ENCODE results near the gene HCN1.
A peak's percentile ranks its signal among the peaks of the same experiment; 100 is the strongest.

HCN1 gene

GRCh38 chr5:45696206-45696836, at the start of gene HCN1:
Gene HCN1 (minus strand): TSS chr5:45696380.
- peak; percentile 35 for ATAC-seq (ENCODE audit: low read depth)
- H3K9me3 Mint-ChIP-seq, result peaks cover 5% of the 10 kb centered on the region
- no peak for DNase-seq (ENCODE audit: low spot score in 2 of 2)
- H3K36me3 Mint-ChIP-seq, result no peaks in the 10 kb centered on the region
- H3K27ac Mint-ChIP-seq, result no peak within 1 kb of the TSS
- no peak within 1 kb of the TSS for H3K4me3 Mint-ChIP-seq
- peaks cover 13% of the 10 kb centered on the region for H3K27me3 Mint-ChIP-seq
- peaks cover 3% of the 10 kb centered on the region for H3K4me1 Mint-ChIP-seq

- H3K4me3 Mint-ChIP-seq, result no peak overlapping the region
- DNase-seq (ENCODE audit: low spot score in 2 of 2), result no peak
- H3K4me1 Mint-ChIP-seq, result no peaks in the 10 kb centered on the region
- ATAC-seq (ENCODE audit: low read depth), result no peak
- H3K9me3 Mint-ChIP-seq, result peaks cover 5% of the 10 kb centered on the region
- no peaks in the 10 kb centered on the region for H3K36me3 Mint-ChIP-seq
- no peak overlapping the region for H3K27ac Mint-ChIP-seq
- H3K27me3 Mint-ChIP-seq, result no peaks in the 10 kb centered on the region
Measured at GRCh38 chr5:45741110-45741509, 44.9 kb upstream of the HCN1 start.

GRCh38 chr5:45737153-45737552, 41.0 kb upstream of the HCN1 start:
- no peak for ATAC-seq (ENCODE audit: low read depth)
- Mint-ChIP-seq H3K9me3 (peaks cover 4% of the 10 kb centered on the region), H3K27ac (no peak overlapping the region), H3K36me3 (no peaks in the 10 kb centered on the region), H3K27me3 (no peaks in the 10 kb centered on the region), H3K4me1 (no peaks in the 10 kb centered on the region), H3K4me3 (no peak overlapping the region)
- no peak for DNase-seq (ENCODE audit: low spot score in 2 of 2)

- no peak overlapping the region for H3K4me3 Mint-ChIP-seq
- H3K36me3 Mint-ChIP-seq, result no peaks in the 10 kb centered on the region
- ATAC-seq (ENCODE audit: low read depth), result no peak
- H3K27me3 Mint-ChIP-seq, result peaks cover 1% of the 10 kb centered on the region
- H3K9me3 Mint-ChIP-seq, result peaks cover 4% of the 10 kb centered on the region
- no peaks in the 10 kb centered on the region for H3K4me1 Mint-ChIP-seq
- no peak for DNase-seq (ENCODE audit: low spot score in 2 of 2)
- no peak overlapping the region for H3K27ac Mint-ChIP-seq
Measured at GRCh38 chr5:45725537-45725936, 29.4 kb upstream of the HCN1 start.

- H3K36me3 Mint-ChIP-seq, result no peaks in the 10 kb centered on the region
- H3K27me3 Mint-ChIP-seq, result peaks cover 13% of the 10 kb centered on the region
- peaks cover 5% of the 10 kb centered on the region for H3K9me3 Mint-ChIP-seq
- no peak for ATAC-seq (ENCODE audit: low read depth)
- H3K4me1 Mint-ChIP-seq, result peaks cover 3% of the 10 kb centered on the region
- H3K4me3 Mint-ChIP-seq, result no peak overlapping the region
- no peak for DNase-seq (ENCODE audit: low spot score in 2 of 2)
- no peak overlapping the region for H3K27ac Mint-ChIP-seq
Measured at GRCh38 chr5:45697201-45697600, 1.0 kb upstream of the HCN1 start.

- ATAC-seq (ENCODE audit: low read depth) (no peak), DNase-seq (ENCODE audit: low spot score in 2 of 2) (no peak)
- peaks cover 13% of the 10 kb centered on the region for H3K27me3 Mint-ChIP-seq
- H3K36me3 Mint-ChIP-seq, result no peaks in the 10 kb centered on the region
- no peak overlapping the region for H3K27ac Mint-ChIP-seq
- peaks cover 5% of the 10 kb centered on the region for H3K9me3 Mint-ChIP-seq
- H3K4me3 Mint-ChIP-seq, result no peak overlapping the region
- H3K4me1 Mint-ChIP-seq, result peaks cover 3% of the 10 kb centered on the region
Measured at GRCh38 chr5:45695804-45696156, 400 bp downstream of the HCN1 start.

- H3K4me1 Mint-ChIP-seq, result peaks cover 3% of the 10 kb centered on the region
- H3K36me3 Mint-ChIP-seq, result no peaks in the 10 kb centered on the region
- ATAC-seq (ENCODE audit: low read depth) (no peak), DNase-seq (ENCODE audit: low spot score in 2 of 2) (no peak)
- H3K9me3 Mint-ChIP-seq, result peaks cover 5% of the 10 kb centered on the region
- no peak overlapping the region for H3K4me3 Mint-ChIP-seq
- no peak overlapping the region for H3K27ac Mint-ChIP-seq
- H3K27me3 Mint-ChIP-seq, result peaks cover 13% of the 10 kb centered on the region
Measured at GRCh38 chr5:45694971-45695803, 993 bp downstream of the HCN1 start.

- H3K36me3 Mint-ChIP-seq, result no peaks in the 10 kb centered on the region
- H3K27me3 Mint-ChIP-seq, result peaks cover 13% of the 10 kb centered on the region
- ATAC-seq (ENCODE audit: low read depth), result no peak
- H3K4me1 Mint-ChIP-seq, result peaks cover 3% of the 10 kb centered on the region
- no peak overlapping the region for H3K4me3 Mint-ChIP-seq
- no peak for DNase-seq (ENCODE audit: low spot score in 2 of 2)
- H3K27ac Mint-ChIP-seq, result no peak overlapping the region
- peaks cover 7% of the 10 kb centered on the region for H3K9me3 Mint-ChIP-seq
Measured at GRCh38 chr5:45694255-45694814, 1.8 kb downstream of the HCN1 start.

- no peak overlapping the region for H3K27ac Mint-ChIP-seq
- no peaks in the 10 kb centered on the region for H3K36me3 Mint-ChIP-seq
- H3K27me3 Mint-ChIP-seq, result peaks cover 12% of the 10 kb centered on the region
- no peak for DNase-seq (ENCODE audit: low spot score in 2 of 2)
- H3K9me3 Mint-ChIP-seq, result peaks cover 5% of the 10 kb centered on the region
- peaks cover 3% of the 10 kb centered on the region for H3K4me1 Mint-ChIP-seq
- ATAC-seq (ENCODE audit: low read depth), result no peak
- H3K4me3 Mint-ChIP-seq, result no peak overlapping the region
Measured at GRCh38 chr5:45692481-45692880, 3.7 kb downstream of the HCN1 start.

- no peak for DNase-seq (ENCODE audit: low spot score in 2 of 2)
- H3K9me3 Mint-ChIP-seq, result peaks cover 4% of the 10 kb centered on the region
- peaks cover 3% of the 10 kb centered on the region for H3K4me1 Mint-ChIP-seq
- peaks cover 6% of the 10 kb centered on the region for H3K27me3 Mint-ChIP-seq
- H3K36me3 Mint-ChIP-seq, result no peaks in the 10 kb centered on the region
- no peak overlapping the region for H3K27ac Mint-ChIP-seq
- no peak overlapping the region for H3K4me3 Mint-ChIP-seq
- ATAC-seq (ENCODE audit: low read depth), result no peak
Measured at GRCh38 chr5:45691656-45692055, 4.5 kb downstream of the HCN1 start.

GRCh38 chr5:45687701-45688100, 8.5 kb downstream of the HCN1 start:
- DNase-seq (ENCODE audit: low spot score in 2 of 2) (no peak), ATAC-seq (ENCODE audit: low read depth) (no peak)
- no peaks in the 10 kb centered on the region for H3K36me3 Mint-ChIP-seq
- H3K9me3 Mint-ChIP-seq, result peaks cover 2% of the 10 kb centered on the region
- H3K4me3 Mint-ChIP-seq, result no peak overlapping the region
- no peak overlapping the region for H3K27ac Mint-ChIP-seq
- H3K27me3 Mint-ChIP-seq, result no peaks in the 10 kb centered on the region
- H3K4me1 Mint-ChIP-seq, result no peaks in the 10 kb centered on the region

GRCh38 chr5:45686620-45687019, 9.6 kb downstream of the HCN1 start:
- Mint-ChIP-seq H3K4me3 (no peak overlapping the region), H3K4me1 (no peaks in the 10 kb centered on the region), H3K9me3 (peaks cover 2% of the 10 kb centered on the region), H3K27ac (no peak overlapping the region), H3K36me3 (no peaks in the 10 kb centered on the region), H3K27me3 (no peaks in the 10 kb centered on the region)
- no peak for ATAC-seq (ENCODE audit: low read depth)
- DNase-seq (ENCODE audit: low spot score in 2 of 2), result no peak

- Mint-ChIP-seq H3K36me3 (no peaks in the 10 kb centered on the region), H3K9me3 (no peaks in the 10 kb centered on the region), H3K27ac (no peak overlapping the region), H3K27me3 (no peaks in the 10 kb centered on the region), H3K4me1 (no peaks in the 10 kb centered on the region), H3K4me3 (no peak overlapping the region)
- DNase-seq (ENCODE audit: low spot score in 2 of 2), result no peak
- ATAC-seq (ENCODE audit: low read depth), result no peak
Measured at GRCh38 chr5:45684118-45684517, 12.1 kb downstream of the HCN1 start.

GRCh38 chr5:45680950-45681349, 15.2 kb downstream of the HCN1 start:
- DNase-seq (ENCODE audit: low spot score in 2 of 2), result no peak
- Mint-ChIP-seq H3K27ac (no peak overlapping the region), H3K27me3 (no peaks in the 10 kb centered on the region), H3K4me3 (no peak overlapping the region), H3K36me3 (no peaks in the 10 kb centered on the region), H3K4me1 (no peaks in the 10 kb centered on the region), H3K9me3 (peaks cover 4% of the 10 kb centered on the region)
- ATAC-seq (ENCODE audit: low read depth), result no peak
